HG02852 (cell line): ENCODE results near the gene PTPN1.

Source experiments
- ATAC-seq: cut with Tn5 transposase; IDR thresholded peaks from one replicate; pipeline ENCODE4 v1.9.1; 2021; ENCODE audit warnings: mild to moderate bottlenecking, moderate library complexity; ENCODE audit not compliant: unreplicated experiment

Gene PTPN1

GRCh38 chr20:50510706-50511542 lies 741 bp downstream of the PTPN1 start:
- ATAC-seq: no peak

DNA sequence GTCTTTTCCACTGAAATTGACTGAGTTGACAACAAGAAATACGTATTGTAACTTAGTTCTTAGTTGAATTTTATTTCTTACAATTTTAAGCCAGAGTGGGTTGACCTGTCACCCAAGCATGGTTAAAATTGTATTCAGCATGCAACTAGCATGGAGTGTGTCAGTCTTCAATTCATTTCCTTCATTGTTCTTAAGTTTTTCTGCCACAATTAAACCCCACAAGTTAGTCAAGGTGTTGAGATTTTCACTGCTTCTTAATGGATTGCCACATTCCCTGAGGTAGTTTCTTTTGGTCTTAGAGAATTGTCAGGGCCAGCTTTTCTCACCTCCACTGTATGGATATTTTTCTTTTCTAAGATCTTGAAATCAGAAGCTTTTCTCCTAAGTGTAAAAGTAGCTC lies 2.1 kb downstream of the PTPN1 start:
- ATAC-seq: no peak

GRCh38 chr20:50513169-50514034 lies 3.2 kb downstream of the PTPN1 start:
- no peak for ATAC-seq

GRCh38 chr20:50514035-50514337 lies 3.8 kb downstream of the PTPN1 start:
- ATAC-seq: no peak

DNA sequence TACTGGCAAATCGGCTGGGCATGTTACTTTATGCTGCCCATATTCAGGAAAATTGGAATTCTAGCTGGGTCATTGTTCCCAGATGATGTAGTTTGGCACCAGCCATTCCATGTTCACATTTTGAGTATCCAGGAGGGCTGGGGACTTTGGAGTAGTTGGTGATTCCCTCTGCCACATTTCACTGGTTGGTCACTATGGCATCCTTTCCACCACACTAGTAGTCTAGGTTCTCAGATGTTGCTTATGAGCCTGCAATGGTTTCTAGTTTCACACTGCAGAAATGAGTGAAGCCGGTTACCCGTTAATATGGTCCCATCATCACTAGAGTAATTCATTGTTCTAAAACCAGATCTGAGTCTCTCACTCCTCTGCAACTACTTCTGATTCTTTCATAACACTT lies 4.6 kb downstream of the PTPN1 start:
- ATAC-seq: no peak

DNA sequence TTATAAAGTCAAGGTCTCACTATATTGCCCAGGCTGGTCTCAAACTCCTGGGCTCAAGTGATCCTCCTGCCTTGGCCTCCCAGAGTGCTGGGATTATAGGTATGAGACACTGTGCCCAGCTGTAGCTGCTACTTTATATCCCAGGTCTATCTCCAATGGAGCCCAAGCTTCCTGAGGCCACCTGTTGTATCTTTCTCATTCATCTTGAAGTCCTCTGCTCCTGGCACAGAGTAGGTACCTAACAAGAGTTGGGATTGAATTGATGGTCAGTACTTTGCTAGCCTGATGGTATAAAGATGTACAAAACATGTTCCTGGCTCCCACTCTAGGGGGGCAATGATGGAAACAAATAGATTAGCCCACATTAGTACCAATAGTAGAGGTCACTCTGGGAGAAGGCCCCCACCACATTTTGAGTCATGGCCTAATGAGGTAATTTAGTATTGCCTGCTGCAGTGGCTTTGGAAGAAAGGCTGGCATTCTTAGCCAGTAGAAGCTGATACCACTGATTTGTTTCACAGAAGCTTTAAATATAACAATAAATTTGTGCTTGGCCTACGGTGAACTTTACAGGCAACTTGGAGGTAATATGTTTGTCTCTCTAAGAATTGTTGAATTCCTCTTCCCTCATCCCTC lies 5.4 kb downstream of the PTPN1 start:
- ATAC-seq: no peak

GRCh38 chr20:50516180-50516934 lies 6.2 kb downstream of the PTPN1 start:
- peak; percentile 49 for ATAC-seq

DNA sequence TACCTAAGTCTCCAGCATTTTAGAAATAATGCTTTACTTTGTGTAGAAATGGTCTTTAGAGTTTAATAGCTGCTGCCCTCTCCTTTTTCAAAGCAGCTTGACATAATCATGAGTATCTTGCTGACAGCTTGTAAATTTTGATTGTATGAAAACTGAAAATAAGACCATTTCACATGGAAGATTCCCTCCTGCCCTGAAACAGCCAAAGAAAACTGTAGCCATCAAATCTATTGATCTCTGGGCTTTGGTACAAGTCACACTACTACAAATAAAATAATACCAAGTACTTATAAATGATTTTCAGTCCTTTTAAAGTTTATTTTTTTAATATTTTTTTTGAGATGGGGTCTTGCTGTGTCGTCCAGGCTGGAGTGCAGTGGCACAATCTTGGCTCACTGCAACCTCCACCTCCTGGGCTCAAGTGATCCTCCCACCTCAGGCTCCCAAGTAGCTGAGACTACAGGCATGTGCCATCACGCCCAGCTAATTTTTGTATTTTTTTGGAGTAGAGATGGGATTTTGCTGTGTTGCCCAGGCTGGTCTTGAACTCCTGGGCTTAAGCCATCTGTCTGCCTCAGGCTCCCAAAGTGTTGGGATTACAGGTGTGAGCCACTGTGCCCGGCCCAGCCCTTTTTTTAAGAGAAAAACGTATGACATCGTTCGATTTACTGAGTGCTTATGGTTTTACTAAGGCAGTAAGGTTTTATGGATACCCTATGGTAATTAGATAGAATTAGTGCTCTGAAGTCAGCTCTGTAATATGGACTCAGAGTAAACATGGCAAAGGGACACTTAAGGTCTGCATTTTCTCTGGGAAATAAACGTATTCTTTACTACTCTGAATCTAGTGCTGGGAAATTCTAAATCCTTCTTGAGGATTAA lies 7.0 kb downstream of the PTPN1 start:
- no peak for ATAC-seq

DNA sequence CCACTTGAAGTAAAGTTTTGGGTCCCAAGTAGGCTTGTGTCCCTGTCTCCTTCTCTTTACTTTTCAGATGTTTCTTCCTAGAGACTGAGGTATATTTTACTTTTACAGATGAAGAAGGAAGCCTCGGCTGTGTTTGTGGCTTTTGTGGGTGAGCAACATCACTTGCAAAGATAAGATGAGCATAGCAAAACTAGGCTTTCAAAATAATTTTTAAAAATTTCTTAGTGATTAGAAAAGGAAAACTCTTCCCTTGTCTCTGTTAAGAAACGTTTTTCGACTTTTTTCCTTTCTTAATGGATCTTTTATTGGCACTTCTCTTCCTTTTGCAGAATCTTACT lies 7.6 kb downstream of the PTPN1 start:
- no peak for ATAC-seq

GRCh38 chr20:50518270-50518721 lies 8.1 kb downstream of the PTPN1 start:
- ATAC-seq: no peak

DNA sequence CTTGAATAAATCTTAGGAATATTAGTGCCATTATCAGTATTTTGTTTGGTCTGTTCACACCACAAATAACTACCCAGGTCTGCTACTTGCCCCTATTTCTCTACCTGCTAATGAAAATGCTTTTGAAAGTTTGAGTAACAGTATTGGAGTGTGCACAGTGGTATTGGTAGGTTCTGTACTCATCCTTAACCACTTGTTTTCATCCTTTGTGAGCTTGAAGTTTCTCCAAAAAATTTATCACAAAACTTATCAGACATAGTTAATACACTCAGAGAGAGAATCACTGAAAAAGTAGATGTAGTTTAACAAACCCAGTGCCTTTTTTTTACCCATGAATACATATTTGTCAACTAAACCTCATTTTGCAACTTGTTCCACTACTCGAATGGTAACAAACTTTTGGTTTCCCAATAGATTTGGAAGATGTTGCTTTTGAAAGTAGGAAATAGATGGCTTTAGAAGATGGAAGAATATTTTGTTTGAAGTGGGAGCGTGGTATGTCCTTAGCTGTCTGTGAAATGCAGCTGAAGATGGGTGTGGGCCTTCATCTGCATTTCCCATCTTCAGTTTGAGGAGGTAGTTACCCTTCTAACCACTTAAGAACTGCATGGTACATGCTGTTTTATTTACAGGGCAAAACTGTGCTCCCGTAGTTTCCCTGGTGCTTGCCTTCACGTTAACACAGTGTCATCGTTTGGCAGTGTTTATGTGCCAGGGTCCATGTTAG lies 9.0 kb downstream of the PTPN1 start:
- no peak for ATAC-seq

- ATAC-seq: no peak
Measured at GRCh38 chr20:50520222-50520880, 10.2 kb downstream of the PTPN1 start.

DNA sequence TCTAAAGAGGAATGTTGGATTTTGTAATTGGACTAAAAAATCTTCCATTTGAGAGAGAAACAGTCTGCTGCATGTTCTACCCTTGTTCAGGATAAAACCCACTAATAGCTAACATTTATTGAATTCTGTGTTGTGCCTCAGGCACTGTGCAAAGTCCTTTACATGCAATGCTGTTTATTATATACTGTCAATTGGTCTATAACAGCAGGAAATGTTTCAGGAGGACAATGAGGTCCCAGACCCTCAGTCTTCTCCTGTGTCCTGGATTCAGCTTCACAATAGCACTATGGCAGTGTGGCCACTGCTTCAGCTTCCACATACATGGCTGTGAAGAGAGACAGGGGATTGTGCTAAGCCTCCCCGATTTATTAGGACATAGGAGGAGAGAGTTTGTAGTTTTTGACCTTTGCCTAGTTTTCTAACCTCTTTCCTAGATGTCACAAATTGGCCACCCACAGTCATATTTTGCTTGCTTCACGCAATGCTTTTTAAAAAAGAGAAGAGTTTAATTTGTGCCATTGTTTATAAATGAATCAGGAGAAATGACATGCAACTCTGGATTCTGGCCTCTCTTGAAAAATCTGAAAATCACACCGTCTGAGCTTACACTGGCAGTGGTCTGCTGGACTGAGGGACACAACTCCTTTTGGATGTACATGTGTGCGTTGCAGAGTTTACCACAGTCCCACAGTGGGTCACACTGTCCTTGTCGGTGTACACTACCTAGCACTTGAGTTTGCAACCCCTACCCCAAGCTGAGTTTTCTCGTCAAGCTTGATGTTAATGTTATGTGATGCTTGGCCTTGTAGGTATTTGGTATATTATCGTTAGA lies 11.3 kb downstream of the PTPN1 start:
- ATAC-seq: no peak

- ATAC-seq: no peak
Measured at GRCh38 chr20:50522053-50522674, 12.0 kb downstream of the PTPN1 start.

DNA sequence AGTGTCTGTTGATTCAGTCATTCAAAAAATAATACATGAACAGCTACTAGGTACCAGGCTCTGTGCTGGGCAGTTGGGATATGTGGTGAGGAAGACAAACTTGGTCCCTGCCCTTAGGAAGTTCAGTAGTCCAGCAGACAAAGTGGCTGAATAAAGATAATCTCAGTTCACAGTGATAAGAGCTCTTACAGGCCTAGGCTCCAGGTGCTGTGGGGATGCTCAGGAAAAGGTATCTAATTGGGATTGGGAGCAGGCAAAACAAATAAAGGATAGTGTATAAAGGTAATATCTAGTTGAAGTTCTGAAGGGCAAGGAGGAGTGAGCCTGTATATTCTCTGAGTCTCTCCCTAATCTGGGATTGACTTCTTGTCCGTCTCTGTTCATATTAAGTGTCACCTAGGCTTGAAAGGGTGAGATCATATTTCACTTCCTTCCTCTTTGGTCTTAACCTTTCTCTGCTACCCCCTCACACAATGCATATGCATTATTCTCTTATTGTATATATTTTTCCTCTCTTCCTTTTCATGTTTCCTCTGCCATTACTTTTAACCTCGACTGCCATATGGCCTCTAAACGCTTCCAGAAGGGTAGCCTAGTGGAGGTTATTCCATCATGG lies 13.5 kb downstream of the PTPN1 start:
- no peak for ATAC-seq

DNA sequence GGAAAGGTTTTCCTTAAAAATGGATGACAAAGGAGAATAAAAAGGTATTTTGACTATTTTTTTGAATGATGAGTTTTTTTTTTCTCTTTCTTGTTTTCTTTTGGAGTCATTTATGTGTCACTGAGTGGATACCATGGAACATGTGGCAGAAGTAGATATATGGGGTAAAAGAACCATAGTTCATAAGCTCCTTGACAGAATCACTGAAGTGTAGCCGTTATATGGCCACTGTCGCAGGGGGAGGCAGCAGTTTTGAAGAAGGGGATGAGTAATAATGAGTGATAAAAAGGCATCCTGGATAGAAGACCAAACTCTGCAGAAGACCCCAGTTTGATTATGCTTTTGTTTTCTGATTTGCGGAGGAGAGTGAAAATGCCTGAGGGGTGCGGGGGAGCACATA lies 15.5 kb downstream of the PTPN1 start:
- no peak for ATAC-seq

DNA sequence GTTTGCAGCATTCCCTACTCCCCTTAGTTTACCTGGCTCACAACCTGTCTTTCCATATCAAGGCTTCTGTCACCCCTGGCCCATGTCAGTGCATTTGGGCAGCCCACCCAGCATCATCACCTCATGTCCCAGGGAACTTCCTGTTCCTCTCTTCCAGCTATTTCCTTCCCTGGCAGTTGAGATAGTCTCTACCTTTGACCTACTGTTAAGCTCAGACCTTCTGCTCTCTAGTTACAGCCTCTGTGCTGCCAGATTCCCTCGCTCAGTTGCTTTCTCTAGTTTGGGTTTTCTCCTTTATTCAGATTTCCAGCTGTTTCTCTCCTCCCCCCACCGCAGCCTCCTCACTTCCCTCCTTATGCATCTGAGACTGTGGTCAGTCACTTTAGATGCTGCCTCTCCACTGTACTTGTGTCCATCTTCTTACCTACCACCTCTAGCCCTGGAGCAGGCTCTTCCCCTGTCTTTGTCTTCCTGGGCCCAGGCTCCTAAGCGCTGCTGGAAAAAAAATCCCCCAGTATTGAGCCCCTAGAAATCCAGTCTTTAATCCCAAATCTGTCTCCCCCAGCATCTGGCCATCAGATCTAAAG lies 16.3 kb downstream of the PTPN1 start:
- no peak for ATAC-seq
